OCI-LY3 (cell line): ENCODE data around the gene FARP1.

Experiments
- EZH2phosphoT487 ChIP-seq: fragments of 200-600 bp; shearing (Covaris generic); IDR thresholded peaks from 2 replicates; pipeline ENCODE4 v1.6.1; 2018; ENCODE audit warnings: antibody characterized with exemption, mixed run types, low read depth
- TF ChIP-seq, protein P1 (sequence below): fragments of 200-600, 300-600 bp; sonication (generic); IDR thresholded peaks from 2 replicates; pipeline ENCODE4 v1.5.1; 2014; ENCODE audit warnings: antibody characterized with exemption, low read length, low read depth

- TF ChIP-seq, protein P1, sequence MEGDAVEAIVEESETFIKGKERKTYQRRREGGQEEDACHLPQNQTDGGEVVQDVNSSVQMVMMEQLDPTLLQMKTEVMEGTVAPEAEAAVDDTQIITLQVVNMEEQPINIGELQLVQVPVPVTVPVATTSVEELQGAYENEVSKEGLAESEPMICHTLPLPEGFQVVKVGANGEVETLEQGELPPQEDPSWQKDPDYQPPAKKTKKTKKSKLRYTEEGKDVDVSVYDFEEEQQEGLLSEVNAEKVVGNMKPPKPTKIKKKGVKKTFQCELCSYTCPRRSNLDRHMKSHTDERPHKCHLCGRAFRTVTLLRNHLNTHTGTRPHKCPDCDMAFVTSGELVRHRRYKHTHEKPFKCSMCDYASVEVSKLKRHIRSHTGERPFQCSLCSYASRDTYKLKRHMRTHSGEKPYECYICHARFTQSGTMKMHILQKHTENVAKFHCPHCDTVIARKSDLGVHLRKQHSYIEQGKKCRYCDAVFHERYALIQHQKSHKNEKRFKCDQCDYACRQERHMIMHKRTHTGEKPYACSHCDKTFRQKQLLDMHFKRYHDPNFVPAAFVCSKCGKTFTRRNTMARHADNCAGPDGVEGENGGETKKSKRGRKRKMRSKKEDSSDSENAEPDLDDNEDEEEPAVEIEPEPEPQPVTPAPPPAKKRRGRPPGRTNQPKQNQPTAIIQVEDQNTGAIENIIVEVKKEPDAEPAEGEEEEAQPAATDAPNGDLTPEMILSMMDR = no peak
- TF ChIP-seq EZH2phosphoT487 = no peak
Measured at GRCh38 chr13:98173431-98174152, 30.7 kb downstream of the FARP1 start.
